T-cell (primary cell): ENCODE results near the gene MSLN. TPM values are rescaled to one million over a fixed set of nuclear protein-coding genes. Genes with fewer than 3 reads are reported as not detected.

Experiments used
- ATAC-seq, 4 experiments: fragments of 200-7000 bp in 3 of 4; fragments of 150-1000 bp in 1 of 4; cut with Tn5 transposase; replicated peaks in 1 of 4; 1 replicate in 3 of 4; 2 replicates in 1 of 4; pipeline ENCODE4 v1.10.0; 2021; ENCODE audit warnings: moderate library complexity in 3 of 4, mild to moderate bottlenecking in 2 of 4, moderate number of reproducible peaks in 1 of 4
- CTCF ChIA-PET, 2 donors: fragments of 300-600 bp; sonication (Branson Sonifier 250); formaldehyde crosslinking; loops; one replicate each; lab custom pipeline; 2022; ENCODE audit warnings: antibody characterized with exemption in 2 of 2; lab: Charles Lee
- POLR2A ChIA-PET, 2 donors: fragments of 300-600 bp; sonication (Branson Sonifier 250); formaldehyde crosslinking; loops; one replicate each; lab custom pipeline; 2022; ENCODE audit warnings: antibody characterized with exemption in 2 of 2; lab: Charles Lee
- DNase-seq, 35 experiments: peaks; one replicate each; pipeline versions ENCODE4 v3.0.0 to v3.0.0-alpha.2; 2013 to 2023
- H3K27ac ChIP-seq: one replicate; pipeline ENCODE4 v1.5.1; 2013; ENCODE audit warnings: low read length
- H3K27me3 ChIP-seq, 2 experiments: replicated peaks in 1 of 2; 1 replicate in 1 of 2; 2 replicates in 1 of 2; pipeline versions ENCODE4 v1.6.1 to v1.7.0; 2013; ENCODE audit warnings: low read length in 1 of 2, mixed read lengths in 1 of 2; ENCODE audit not compliant: control insufficient read depth in 2 of 2, insufficient read depth in 2 of 2; ENCODE audit errors: extremely low read depth in 1 of 2
- H3K36me3 ChIP-seq, 2 donors: 1 replicate in 1 of 2; 2 replicates in 1 of 2; pipeline versions ENCODE4 v1.6.1 to v1.7.0; 2013; ENCODE audit warnings: low read length in 1 of 2; ENCODE audit not compliant: control insufficient read depth in 2 of 2, insufficient read depth in 1 of 2; ENCODE audit errors: extremely low read depth in 1 of 2
- H3K4me1 ChIP-seq, 2 experiments: 1 replicate in 1 of 2; 2 replicates in 1 of 2; pipeline versions ENCODE4 v1.6.1 to v1.7.0; 2013; ENCODE audit warnings: low read length in 2 of 2, mixed read lengths in 1 of 2; ENCODE audit not compliant: insufficient read depth in 2 of 2, control insufficient read depth in 1 of 2; ENCODE audit errors: extremely low read depth in 1 of 2
- H3K4me3 ChIP-seq, 2 donors: 1 replicate in 1 of 2; 2 replicates in 1 of 2; pipeline versions ENCODE4 v1.5.1 to v1.7.0; 2013; ENCODE audit warnings: mild to moderate bottlenecking in 2 of 2, low read length in 1 of 2, moderate library complexity in 1 of 2; ENCODE audit not compliant: control insufficient read depth in 1 of 2; ENCODE audit errors: extremely low read depth in 1 of 2
- H3K9me3 ChIP-seq: 2 replicates; pipeline ENCODE4 v1.7.0; 2013
- H3K27ac Mint-ChIP-seq, 2 donors: one replicate each; pipeline ENCODE4 v1.8.0; 2020 to 2021; ENCODE audit warnings: mild to moderate bottlenecking in 2 of 2, mixed read lengths in 2 of 2
- H3K27me3 Mint-ChIP-seq, 2 donors: one replicate each; pipeline ENCODE4 v1.8.0; 2021 to 2022; ENCODE audit warnings: mixed read lengths in 2 of 2
- H3K36me3 Mint-ChIP-seq: one replicate; pipeline ENCODE4 v1.8.0; 2021; ENCODE audit warnings: mixed read lengths
- H3K4me1 Mint-ChIP-seq, 3 donors: one replicate each; pipeline ENCODE4 v1.8.0; 2020 to 2022; ENCODE audit warnings: mixed read lengths in 3 of 3, mild to moderate bottlenecking in 1 of 3
- H3K4me3 Mint-ChIP-seq, 3 donors: one replicate each; pipeline ENCODE4 v1.8.0; 2020 to 2022; ENCODE audit warnings: mild to moderate bottlenecking in 3 of 3, mixed read lengths in 3 of 3, moderate library complexity in 3 of 3
- H3K9me3 Mint-ChIP-seq, 3 donors: one replicate each; pipeline ENCODE4 v1.8.0; 2020 to 2022; ENCODE audit warnings: mixed read lengths in 3 of 3
- WGBS: methylation state at CpG from one replicate; pipeline ENCODE4 v1.1.5; 2013; ENCODE audit warnings: missing lambda C conversion rate; ENCODE audit not compliant: insufficient coverage; 5-methylcytosine and 5-hydroxymethylcytosine counted together
- total RNA-seq, 35 experiments: library from RNA in 6 of 35; stranded (reverse) in 6 of 35; fragments of 120-200 nt in 1 of 35; gene quantifications; one replicate each; pipeline versions ENCODE4 v1.2.1 to v1.2.4 and lab custom pipeline; 2013 to 2026

MSLN gene
- total RNA-seq, 5 donors from 2014 or later (not counting 1 experiment from before 2014, with no cell fraction given), result 0.55 to 0.60 TPM; not detected in 3

DNA sequence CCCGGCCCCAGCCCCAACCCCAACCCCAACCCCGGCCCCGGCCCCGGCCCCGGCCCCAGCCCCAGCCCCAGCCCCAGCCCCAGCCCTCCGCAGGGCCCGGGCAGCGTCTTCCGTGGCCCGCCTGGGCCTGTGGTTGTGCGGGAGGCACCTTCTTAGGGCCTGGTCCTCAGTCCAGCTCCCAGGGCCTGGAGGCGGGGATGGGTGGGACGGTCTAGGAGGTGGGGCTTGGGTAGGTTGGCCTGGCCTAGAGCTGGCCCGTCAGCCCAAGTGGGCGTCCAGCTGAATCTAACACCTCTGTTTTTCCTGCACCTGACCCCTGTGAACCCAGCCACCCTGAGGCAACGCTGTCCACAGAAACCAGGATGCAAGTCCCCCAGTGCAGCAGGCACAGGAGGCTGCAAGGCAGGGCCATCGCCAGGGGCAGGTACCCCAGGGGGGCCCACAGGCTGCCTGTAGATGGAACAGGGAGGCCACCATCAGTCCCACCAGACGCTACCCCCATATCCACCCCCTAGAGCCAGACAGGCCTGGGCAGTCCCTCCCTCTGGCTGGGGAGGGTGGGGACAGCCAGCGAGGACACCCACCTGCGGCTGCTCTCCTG, 8.8 kb downstream of the MSLN start:
- Mint-ChIP-seq H3K9me3 (no peaks in the 10 kb centered on the region), H3K27me3 (peaks cover 0 to 4% of the 10 kb centered on the region in 2 donors), H3K4me1 (no peaks in the 10 kb centered on the region), H3K4me3 (no peak overlapping the region), H3K36me3 (no peaks in the 10 kb centered on the region), H3K27ac (no peak overlapping the region)
- DNase-seq, result no peak
- Histone ChIP-seq H3K4me1 (no peaks in the 10 kb centered on the region), H3K9me3 (no peaks in the 10 kb centered on the region), H3K4me3 (no peak overlapping the region), H3K27ac (no peak overlapping the region), H3K27me3 (peaks cover 0 to 37% of the 10 kb centered on the region in 2 experiments), H3K36me3 (no peaks in the 10 kb centered on the region)
- CTCF ChIA-PET, result no interaction called here
- no peak for ATAC-seq
- POLR2A ChIA-PET, result no interaction called here
- WGBS, result 71% methylated on average over 8 of the region's 20 CpGs

DNA sequence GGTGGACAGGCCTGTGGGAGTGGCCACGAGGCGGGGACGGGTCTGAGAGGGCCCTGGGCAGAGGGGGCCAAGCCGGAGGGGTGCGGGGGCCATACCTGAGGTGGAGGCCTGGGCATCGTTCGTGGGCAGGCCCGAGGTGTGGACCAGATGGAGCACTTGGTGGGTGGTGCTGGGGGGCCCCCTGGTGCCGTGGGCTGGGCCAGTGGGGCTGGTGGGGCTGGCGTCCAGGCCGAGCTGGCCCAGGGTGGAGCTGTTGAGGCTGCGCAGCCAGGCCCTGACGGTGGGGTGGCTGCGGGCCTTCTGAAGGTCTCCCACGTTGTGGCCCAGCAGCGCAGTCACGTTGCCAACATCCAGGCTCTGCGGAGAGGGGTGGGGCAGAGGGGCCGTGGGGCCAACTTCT, 9.4 kb downstream of the MSLN start:
- no peaks in the 10 kb centered on the region for H3K4me1 Mint-ChIP-seq
- Histone ChIP-seq H3K27me3 (peaks cover 0 to 35% of the 10 kb centered on the region in 2 experiments), H3K9me3 (no peaks in the 10 kb centered on the region), H3K36me3 (no peaks in the 10 kb centered on the region), H3K4me3 (no peak overlapping the region), H3K4me1 (no peaks in the 10 kb centered on the region), H3K27ac (no peak overlapping the region)
- no peaks in the 10 kb centered on the region for H3K9me3 Mint-ChIP-seq
- H3K27me3 Mint-ChIP-seq, result peaks cover 0 to 4% of the 10 kb centered on the region in 2 donors
- no peak overlapping the region for H3K27ac Mint-ChIP-seq
- no peak overlapping the region for H3K4me3 Mint-ChIP-seq
- ChIA-PET POLR2A (no interaction called here), CTCF (no interaction called here)
- no peak for ATAC-seq
- H3K36me3 Mint-ChIP-seq, result no peaks in the 10 kb centered on the region
- 87% methylated on average over 16 of the region's 19 CpGs for WGBS
- DNase-seq, result no peak

DNA sequence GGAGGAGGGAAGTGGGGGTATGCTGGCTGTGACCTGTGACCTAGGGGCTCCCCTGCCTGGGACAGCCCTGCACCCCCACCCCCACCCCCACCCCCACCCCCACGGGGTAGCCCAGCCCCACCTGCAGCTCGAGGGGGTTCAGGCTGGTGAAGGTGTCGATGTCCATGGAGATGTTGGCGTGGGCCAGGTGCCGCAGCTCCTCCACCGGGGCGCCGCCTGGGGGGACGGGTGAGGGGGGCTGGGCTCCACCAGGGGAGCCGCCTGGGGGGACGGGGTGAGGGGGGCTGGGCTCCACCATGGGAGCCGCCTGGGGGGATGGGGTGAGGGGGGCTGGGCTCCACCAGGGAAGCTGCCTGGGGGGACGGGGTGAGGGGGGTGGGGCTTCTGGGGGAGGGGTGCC, 9.9 kb downstream of the MSLN start:
- Histone ChIP-seq H3K9me3 (no peaks in the 10 kb centered on the region), H3K4me1 (no peaks in the 10 kb centered on the region), H3K27ac (no peak overlapping the region), H3K36me3 (no peaks in the 10 kb centered on the region), H3K27me3 (peaks cover 0 to 40% of the 10 kb centered on the region in 2 experiments), H3K4me3 (no peak overlapping the region)
- Mint-ChIP-seq H3K27me3 (peaks cover 0 to 4% of the 10 kb centered on the region in 2 donors), H3K9me3 (no peaks in the 10 kb centered on the region), H3K4me1 (no peaks in the 10 kb centered on the region), H3K4me3 (no peak overlapping the region), H3K27ac (no peak overlapping the region), H3K36me3 (no peaks in the 10 kb centered on the region)
- POLR2A ChIA-PET, result no interaction called here
- CTCF ChIA-PET, result no interaction called here
- WGBS, result no CpG with 5 or more reads among the region's 13 CpGs
- no peak for ATAC-seq
- DNase-seq, result no peak

DNA sequence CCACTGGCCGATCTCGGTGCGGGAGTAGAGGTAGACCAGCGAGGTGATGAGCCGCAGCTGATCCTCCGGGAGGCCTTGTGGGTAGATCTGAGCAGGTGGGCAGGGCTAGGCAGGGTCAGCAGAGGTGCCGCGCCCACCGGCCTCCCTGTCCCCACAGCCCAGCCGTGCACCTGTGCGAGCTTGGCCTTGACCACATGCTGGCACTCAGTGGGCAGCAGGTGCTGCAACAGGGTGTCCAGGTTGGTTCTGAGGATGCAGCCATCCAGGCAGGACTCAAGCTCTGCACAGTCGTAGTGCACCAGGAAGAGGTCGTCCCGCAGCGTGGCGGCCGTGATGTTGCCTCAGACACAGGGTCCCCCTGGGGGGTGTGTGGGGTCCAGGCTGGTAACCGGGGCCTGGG, 12.4 kb downstream of the MSLN start:
- Histone ChIP-seq H3K27ac (no peak overlapping the region), H3K4me1 (no peaks in the 10 kb centered on the region), H3K9me3 (no peaks in the 10 kb centered on the region), H3K4me3 (no peak overlapping the region), H3K27me3 (peaks cover 0 to 49% of the 10 kb centered on the region in 2 experiments), H3K36me3 (no peaks in the 10 kb centered on the region)
- WGBS, result 87% methylated on average over 17 of the region's 18 CpGs
- DNase-seq (no peak), ATAC-seq (no peak)
- no peaks in the 10 kb centered on the region for H3K9me3 Mint-ChIP-seq
- no peaks in the 10 kb centered on the region for H3K4me1 Mint-ChIP-seq
- no peak overlapping the region for H3K4me3 Mint-ChIP-seq
- CTCF ChIA-PET, result no interaction called here
- H3K36me3 Mint-ChIP-seq, result no peaks in the 10 kb centered on the region
- H3K27ac Mint-ChIP-seq, result no peak overlapping the region
- peaks cover 3 to 11% of the 10 kb centered on the region in 2 donors for H3K27me3 Mint-ChIP-seq
- POLR2A ChIA-PET, result no interaction called here

DNA sequence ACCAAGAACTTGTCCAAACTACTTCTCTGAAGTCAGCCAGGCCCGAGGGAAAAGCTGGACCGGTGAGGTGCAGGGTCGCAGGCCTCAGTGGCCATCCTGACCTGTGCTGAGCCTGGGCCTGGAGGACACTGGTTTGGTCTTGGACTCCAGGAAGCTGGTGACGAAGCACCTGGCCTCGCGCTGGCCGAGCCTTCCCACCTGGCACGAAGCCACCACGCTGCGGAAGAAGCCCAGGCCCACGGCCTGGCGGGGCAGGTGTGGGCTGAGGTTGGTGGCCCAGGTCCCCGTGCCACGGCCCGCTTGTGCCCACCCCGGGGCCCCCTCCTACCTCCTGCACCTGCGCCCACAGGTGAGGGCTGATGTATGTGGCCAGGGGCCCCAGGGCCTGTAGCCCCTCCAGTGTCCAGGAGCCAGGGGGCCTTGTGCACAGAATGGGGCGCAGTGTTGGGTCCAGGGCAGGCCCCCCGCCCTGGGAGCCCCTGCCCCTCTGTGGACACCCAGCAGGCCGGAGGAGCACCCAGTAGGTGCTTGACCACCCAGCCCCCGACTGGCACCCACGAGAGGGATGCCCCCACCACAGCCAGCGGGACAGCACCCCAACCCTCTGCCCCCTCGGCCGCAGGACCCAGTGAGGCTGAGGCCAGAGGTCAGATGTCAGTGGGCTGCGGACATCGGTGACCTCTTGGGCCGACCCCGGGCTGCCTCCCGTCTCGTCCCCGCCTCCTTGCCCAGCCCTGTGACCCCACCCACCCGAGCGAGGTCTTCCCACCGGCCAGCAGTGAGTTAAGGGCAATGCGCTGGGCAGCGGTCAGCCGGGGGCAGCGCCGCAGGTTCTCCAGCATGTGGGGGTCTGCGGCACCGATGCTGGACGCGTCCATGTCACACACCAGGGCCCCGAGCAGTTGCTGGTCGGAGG, 13.8 kb downstream of the MSLN start:
- DNase-seq (no peak), ATAC-seq (no peak)
- Histone ChIP-seq H3K27me3 (peaks cover 0 to 46% of the 10 kb centered on the region in 2 experiments), H3K4me3 (no peak overlapping the region), H3K36me3 (no peaks in the 10 kb centered on the region), H3K27ac (no peak overlapping the region), H3K9me3 (no peaks in the 10 kb centered on the region), H3K4me1 (no peaks in the 10 kb centered on the region)
- Mint-ChIP-seq H3K27me3 (peaks cover 3 to 11% of the 10 kb centered on the region in 2 donors), H3K36me3 (no peaks in the 10 kb centered on the region), H3K4me1 (no peaks in the 10 kb centered on the region), H3K9me3 (no peaks in the 10 kb centered on the region), H3K27ac (no peak overlapping the region), H3K4me3 (no peak overlapping the region)
- POLR2A ChIA-PET, result interaction anchor here in 1 of 2 donors (0.7 kb wide), 1 partner anchor 109 kb away, joined by 11 read pairs; no protein-coding TSS in a partner anchor
- CTCF ChIA-PET, result no interaction called here
- 89% methylated on average over 37 of the region's 46 CpGs for WGBS

DNA sequence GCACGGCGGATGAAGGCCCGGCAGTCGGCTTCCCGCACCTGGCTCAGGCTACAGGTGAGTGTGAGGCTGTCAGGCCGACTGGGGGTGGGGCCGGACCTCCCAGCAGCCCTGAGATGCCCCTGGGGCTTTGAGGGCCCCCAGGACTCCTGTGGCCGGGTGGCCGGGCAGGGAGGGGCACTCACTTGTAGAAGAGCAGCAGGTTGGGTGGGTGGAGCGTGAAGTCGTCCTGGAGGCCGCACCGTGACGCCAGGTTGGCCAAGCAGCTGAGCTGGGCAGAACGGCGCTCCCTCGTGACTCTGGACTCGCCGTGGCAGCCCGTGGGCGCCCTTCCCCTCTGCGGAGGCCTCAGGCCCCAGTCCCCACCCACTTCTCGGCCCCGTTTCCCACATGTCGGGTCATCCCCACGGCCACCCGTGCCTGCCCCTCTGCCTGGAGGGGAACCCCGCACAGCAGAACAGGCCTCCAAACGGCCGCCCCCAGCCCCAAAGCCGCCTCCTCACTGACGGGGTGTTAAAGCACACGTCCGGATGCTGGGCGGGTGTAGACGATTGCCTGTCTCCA, 14.8 kb downstream of the MSLN start:
- H3K27ac Mint-ChIP-seq, result no peak overlapping the region
- WGBS, result 77% methylated on average over 28 of the region's 36 CpGs
- Histone ChIP-seq H3K9me3 (no peaks in the 10 kb centered on the region), H3K27me3 (peaks cover 0 to 48% of the 10 kb centered on the region in 2 experiments), H3K27ac (no peak overlapping the region), H3K36me3 (no peaks in the 10 kb centered on the region), H3K4me3 (no peak overlapping the region), H3K4me1 (no peaks in the 10 kb centered on the region)
- ATAC-seq (no peak), DNase-seq (no peak)
- H3K9me3 Mint-ChIP-seq, result no peaks in the 10 kb centered on the region
- H3K36me3 Mint-ChIP-seq, result no peaks in the 10 kb centered on the region
- no peak overlapping the region for H3K4me3 Mint-ChIP-seq
- no peaks in the 10 kb centered on the region for H3K4me1 Mint-ChIP-seq
- ChIA-PET CTCF (no interaction called here), POLR2A (no interaction called here)
- peaks cover 3 to 11% of the 10 kb centered on the region in 2 donors for H3K27me3 Mint-ChIP-seq
